Activated naive CD8-positive, alpha-beta T cell (primary cell): ENCODE data around the gene CAPRIN1.

ENCODE experiments used
- H3K27ac Mint-ChIP-seq: one replicate; pipeline ENCODE4 v1.8.0; 2021; ENCODE audit warnings: mixed read lengths
- H3K27me3 Mint-ChIP-seq: one replicate; pipeline ENCODE4 v1.8.0; 2021; ENCODE audit warnings: mixed read lengths
- H3K36me3 Mint-ChIP-seq: one replicate; pipeline ENCODE4 v1.8.0; 2021; ENCODE audit warnings: mixed read lengths
- H3K4me1 Mint-ChIP-seq: one replicate; pipeline ENCODE4 v1.8.0; 2021; ENCODE audit warnings: low read depth, mixed read lengths
- H3K4me3 Mint-ChIP-seq: one replicate; pipeline ENCODE4 v1.8.0; 2021; ENCODE audit warnings: mild to moderate bottlenecking, mixed read lengths
- H3K9me3 Mint-ChIP-seq: one replicate; pipeline ENCODE4 v1.8.0; 2021; ENCODE audit warnings: low read depth, mixed read lengths

Gene CAPRIN1

GRCh38 chr11:34135439-34135838 is 83.9 kb downstream of the CAPRIN1 start:
- Mint-ChIP-seq H3K9me3 (no peaks in the 10 kb centered on the region), H3K4me3 (no peak overlapping the region), H3K4me1 (no peaks in the 10 kb centered on the region), H3K36me3 (peaks cover 7% of the 10 kb centered on the region), H3K27ac (no peak overlapping the region), H3K27me3 (no peaks in the 10 kb centered on the region)

GRCh38 chr11:34136420-34136819 is 84.9 kb downstream of the CAPRIN1 start:
- Mint-ChIP-seq H3K4me3 (no peak overlapping the region), H3K27ac (no peak overlapping the region), H3K36me3 (peaks cover 8% of the 10 kb centered on the region), H3K4me1 (no peaks in the 10 kb centered on the region), H3K27me3 (no peaks in the 10 kb centered on the region), H3K9me3 (no peaks in the 10 kb centered on the region)

GRCh38 chr11:34139346-34139745 is 87.8 kb downstream of the CAPRIN1 start:
- H3K4me1 Mint-ChIP-seq: no peaks in the 10 kb centered on the region
- H3K36me3 Mint-ChIP-seq: peaks cover 10% of the 10 kb centered on the region
- no peak overlapping the region for H3K4me3 Mint-ChIP-seq
- H3K27me3 Mint-ChIP-seq: no peaks in the 10 kb centered on the region
- H3K27ac Mint-ChIP-seq: no peak overlapping the region
- no peaks in the 10 kb centered on the region for H3K9me3 Mint-ChIP-seq

- H3K36me3 Mint-ChIP-seq: peaks cover 10% of the 10 kb centered on the region
Observed at GRCh38 chr11:34140149-34140548, 88.6 kb downstream of the CAPRIN1 start.

GRCh38 chr11:34143048-34143447 is 91.5 kb downstream of the CAPRIN1 start:
- Mint-ChIP-seq H3K4me3 (no peak overlapping the region), H3K36me3 (peaks cover 7% of the 10 kb centered on the region)

More at GRCh38 chr11:34140149-34140548, 88.6 kb downstream of the CAPRIN1 start:
- no peaks in the 10 kb centered on the region for H3K27me3 Mint-ChIP-seq
- H3K4me1 Mint-ChIP-seq: no peaks in the 10 kb centered on the region
- H3K9me3 Mint-ChIP-seq: no peaks in the 10 kb centered on the region
- H3K4me3 Mint-ChIP-seq: no peak overlapping the region
- H3K27ac Mint-ChIP-seq: no peak overlapping the region

GRCh38 chr11:34145073-34145472 is 93.5 kb downstream of the CAPRIN1 start:
- H3K9me3 Mint-ChIP-seq: no peaks in the 10 kb centered on the region
- no peaks in the 10 kb centered on the region for H3K4me1 Mint-ChIP-seq
- no peaks in the 10 kb centered on the region for H3K27me3 Mint-ChIP-seq
- peaks cover 7% of the 10 kb centered on the region for H3K36me3 Mint-ChIP-seq
- no peak overlapping the region for H3K4me3 Mint-ChIP-seq
- no peak overlapping the region for H3K27ac Mint-ChIP-seq

More at GRCh38 chr11:34143048-34143447, 91.5 kb downstream of the CAPRIN1 start:
- Mint-ChIP-seq H3K27ac (no peak overlapping the region), H3K9me3 (no peaks in the 10 kb centered on the region), H3K4me1 (no peaks in the 10 kb centered on the region), H3K27me3 (no peaks in the 10 kb centered on the region)

DNA sequence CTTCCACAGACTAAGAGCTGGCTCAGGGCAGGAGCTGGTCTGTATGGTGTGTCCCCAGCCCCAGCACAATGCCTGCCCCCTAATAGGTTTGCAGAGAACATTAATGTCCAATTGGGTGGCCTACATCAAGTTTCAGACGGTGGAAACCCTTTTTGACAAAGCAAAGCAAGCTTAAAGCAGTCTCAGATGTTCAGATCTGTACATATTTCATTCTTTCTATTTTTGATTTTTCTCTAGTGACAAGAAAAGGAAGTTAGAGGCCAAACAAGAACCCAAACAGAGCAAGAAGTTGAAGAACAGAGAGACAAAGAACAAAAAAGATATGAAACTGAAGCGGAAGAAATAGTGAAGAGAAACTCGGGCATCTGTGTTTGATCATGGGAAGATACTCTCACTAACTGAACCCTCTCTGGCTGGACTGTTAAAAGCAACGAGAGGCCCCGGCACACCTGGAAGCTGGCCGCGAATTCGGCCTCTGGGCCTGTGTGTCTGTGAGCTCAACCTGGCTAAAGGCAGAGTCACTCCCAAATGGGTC is 94.4 kb downstream of the CAPRIN1 start:
- Mint-ChIP-seq H3K4me3 (no peak overlapping the region), H3K4me1 (no peaks in the 10 kb centered on the region), H3K27me3 (no peaks in the 10 kb centered on the region), H3K27ac (no peak overlapping the region), H3K9me3 (no peaks in the 10 kb centered on the region), H3K36me3 (peaks cover 7% of the 10 kb centered on the region)

- Mint-ChIP-seq H3K27me3 (no peaks in the 10 kb centered on the region), H3K4me3 (no peak overlapping the region), H3K9me3 (no peaks in the 10 kb centered on the region), H3K36me3 (peaks cover 6% of the 10 kb centered on the region), H3K4me1 (no peaks in the 10 kb centered on the region), H3K27ac (no peak overlapping the region)
Observed at GRCh38 chr11:34146411-34146810, 94.9 kb downstream of the CAPRIN1 start.

DNA sequence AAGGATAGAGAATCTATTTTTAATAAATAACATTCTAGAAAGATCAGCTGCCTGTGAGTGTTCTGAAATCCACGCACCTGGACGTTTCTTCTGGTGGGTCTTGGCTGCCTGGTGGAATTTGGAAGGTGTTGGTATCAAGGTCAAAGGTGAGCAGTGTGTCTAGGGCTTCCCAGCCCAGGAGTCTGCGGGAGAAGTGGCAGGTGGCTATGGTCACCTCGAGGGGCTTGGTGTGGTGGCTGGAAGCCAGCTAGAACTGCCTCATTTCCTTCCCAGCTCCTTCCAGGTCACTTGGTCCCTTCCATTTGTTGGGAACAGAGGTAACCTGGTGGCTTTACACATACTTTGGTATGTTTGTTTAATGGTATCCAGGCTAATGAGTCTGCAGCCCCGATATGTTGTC is 95.3 kb downstream of the CAPRIN1 start:
- H3K36me3 Mint-ChIP-seq: peaks cover 4% of the 10 kb centered on the region
- H3K4me1 Mint-ChIP-seq: no peaks in the 10 kb centered on the region
- H3K27me3 Mint-ChIP-seq: no peaks in the 10 kb centered on the region
- H3K27ac Mint-ChIP-seq: no peak overlapping the region
- no peaks in the 10 kb centered on the region for H3K9me3 Mint-ChIP-seq
- no peak overlapping the region for H3K4me3 Mint-ChIP-seq

DNA sequence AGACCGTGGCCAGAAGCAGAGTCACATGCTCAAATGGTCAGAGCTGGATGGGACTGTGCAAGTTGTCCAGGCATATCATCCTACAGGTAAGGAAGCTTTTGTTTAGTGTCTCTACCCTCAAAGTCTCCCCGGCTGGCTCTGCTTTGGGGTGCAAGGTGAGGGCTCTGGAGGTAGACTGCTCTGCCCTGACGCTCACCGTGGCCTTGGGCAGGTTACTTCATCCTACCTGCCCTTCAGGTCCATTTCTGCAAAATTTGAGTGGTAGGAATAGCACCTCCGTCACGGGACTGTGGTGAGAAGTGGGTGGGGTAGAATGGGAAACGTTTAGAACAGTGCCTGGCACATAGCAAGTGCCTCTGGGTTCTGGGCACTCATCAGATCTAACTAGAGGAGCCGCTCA is 96.0 kb downstream of the CAPRIN1 start:
- H3K4me1 Mint-ChIP-seq: no peaks in the 10 kb centered on the region
- H3K27ac Mint-ChIP-seq: no peak overlapping the region
- H3K27me3 Mint-ChIP-seq: no peaks in the 10 kb centered on the region
- H3K36me3 Mint-ChIP-seq: peaks cover 4% of the 10 kb centered on the region
- H3K9me3 Mint-ChIP-seq: no peaks in the 10 kb centered on the region
- no peak overlapping the region for H3K4me3 Mint-ChIP-seq

DNA sequence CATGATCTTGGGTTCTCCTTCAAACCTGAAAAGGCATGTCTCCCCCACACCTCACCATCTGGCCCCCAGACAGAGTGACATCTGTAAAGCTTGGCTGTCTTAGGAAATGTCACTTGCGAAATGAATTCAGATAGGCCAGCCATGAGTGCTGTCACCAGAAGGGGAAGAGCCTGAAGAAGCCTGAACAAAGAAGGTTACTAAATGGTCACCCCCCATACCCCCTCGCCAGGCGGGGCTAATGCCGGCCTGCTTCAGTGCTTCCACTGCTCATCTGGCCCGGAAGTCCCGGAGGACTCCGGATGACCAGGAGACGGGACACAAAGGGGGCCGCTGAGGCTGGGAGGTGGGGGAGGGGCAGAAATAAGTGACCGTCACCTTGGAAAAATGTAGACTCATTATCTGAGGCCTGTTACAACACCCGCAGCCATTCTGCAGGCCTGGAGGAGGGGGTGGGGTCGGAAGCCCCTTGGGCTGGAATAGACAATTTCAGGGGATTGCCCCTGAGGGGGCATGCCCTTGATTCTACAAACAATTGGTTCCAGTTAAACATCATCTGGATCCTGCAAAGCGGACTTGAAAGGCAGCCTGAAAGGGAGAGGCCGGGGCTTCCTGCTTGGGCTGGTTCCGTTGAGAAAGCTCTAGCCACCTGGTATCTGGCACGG is 97.1 kb downstream of the CAPRIN1 start:
- Mint-ChIP-seq H3K9me3 (no peaks in the 10 kb centered on the region), H3K27me3 (no peaks in the 10 kb centered on the region), H3K4me1 (peaks cover 2% of the 10 kb centered on the region), H3K36me3 (peaks cover 4% of the 10 kb centered on the region), H3K4me3 (no peak overlapping the region), H3K27ac (no peak overlapping the region)

GRCh38 chr11:34149274-34149673 is 97.7 kb downstream of the CAPRIN1 start:
- no peak overlapping the region for H3K4me3 Mint-ChIP-seq
- H3K27me3 Mint-ChIP-seq: no peaks in the 10 kb centered on the region
- H3K9me3 Mint-ChIP-seq: no peaks in the 10 kb centered on the region
- peaks cover 4% of the 10 kb centered on the region for H3K36me3 Mint-ChIP-seq
- H3K27ac Mint-ChIP-seq: no peak overlapping the region
- H3K4me1 Mint-ChIP-seq: peaks cover 3% of the 10 kb centered on the region

DNA sequence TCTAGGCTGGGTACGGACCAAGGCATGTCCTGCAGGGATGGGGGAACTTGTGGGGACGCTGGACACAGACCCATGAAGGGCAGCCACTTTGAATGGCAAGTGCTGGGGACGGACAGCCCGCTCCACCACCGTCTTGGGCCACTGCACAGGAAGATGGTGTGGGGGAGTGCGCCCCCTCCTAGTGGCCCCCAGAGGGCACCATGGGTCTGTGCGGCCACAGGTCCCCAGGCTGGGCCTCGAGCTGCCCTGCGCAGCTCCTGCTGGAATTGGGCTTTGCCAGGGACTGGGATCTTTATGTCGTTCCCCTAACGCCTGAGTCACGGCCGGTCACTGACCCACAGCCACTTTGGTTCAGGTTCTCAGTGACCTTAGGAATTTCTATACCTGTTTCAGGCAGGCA is 98.3 kb downstream of the CAPRIN1 start:
- H3K27me3 Mint-ChIP-seq: no peaks in the 10 kb centered on the region
- no peak overlapping the region for H3K27ac Mint-ChIP-seq
- peaks cover 3% of the 10 kb centered on the region for H3K4me1 Mint-ChIP-seq
- H3K9me3 Mint-ChIP-seq: no peaks in the 10 kb centered on the region
- no peak overlapping the region for H3K4me3 Mint-ChIP-seq
- H3K36me3 Mint-ChIP-seq: peaks cover 4% of the 10 kb centered on the region

DNA sequence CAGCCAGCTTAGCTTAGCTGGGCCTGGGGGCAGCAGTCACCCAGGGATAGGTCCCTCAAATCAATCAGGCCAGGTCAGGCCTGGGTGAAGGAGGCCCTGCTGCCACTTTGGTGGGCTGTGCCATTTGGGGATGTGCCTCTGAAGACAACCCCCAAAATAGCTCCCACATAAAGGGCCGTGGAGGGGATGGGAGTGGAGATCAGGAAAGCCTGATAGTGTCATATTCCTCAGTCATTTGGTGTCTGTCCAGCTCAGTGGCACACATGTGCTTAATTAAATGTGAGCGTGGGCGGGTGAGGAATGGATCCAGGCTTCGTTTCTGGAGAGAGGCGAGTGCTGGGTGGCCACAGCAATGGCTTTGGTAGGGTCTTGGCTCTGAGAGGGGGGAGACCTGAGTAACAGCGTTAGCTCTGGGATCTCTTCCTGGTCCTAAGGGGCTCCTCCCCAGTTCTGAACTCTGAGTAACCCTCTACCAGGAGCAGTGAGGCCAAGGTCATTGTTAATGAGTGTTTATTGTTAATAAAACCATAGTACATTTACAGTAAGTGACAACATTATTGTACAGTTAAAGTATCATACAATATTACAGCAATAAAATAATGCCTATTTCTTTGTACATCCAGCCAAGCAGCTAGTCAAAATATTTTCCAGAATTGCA is 99.1 kb downstream of the CAPRIN1 start:
- Mint-ChIP-seq H3K36me3 (peaks cover 2% of the 10 kb centered on the region), H3K9me3 (no peaks in the 10 kb centered on the region), H3K4me3 (no peak overlapping the region), H3K4me1 (peaks cover 3% of the 10 kb centered on the region), H3K27ac (no peak overlapping the region), H3K27me3 (no peaks in the 10 kb centered on the region)
